Colonic mucosa (tissue), 4 donors: Measurements from ENCODE around the gene VWA1. TPM values are rescaled to one million over a fixed set of nuclear protein-coding genes. Genes with fewer than 3 reads are reported as not detected.
A peak's percentile ranks its signal among the peaks of the same experiment; 100 is the strongest.
"Not testable (repeated sequence)": the region's sequence is repeated elsewhere in the genome, so short reads cannot be mapped to it uniquely, and the experiment has no call there.

Experiments used
- DNase-seq: peaks from one replicate; pipeline ENCODE4 v3.0.0-alpha.2; 2020
- H3K27ac ChIP-seq: fragments of 200-600 bp; one replicate; pipeline ENCODE4 v1.8.0; 2021
- H3K27me3 ChIP-seq: fragments of 200-600 bp; one replicate; pipeline ENCODE4 v1.8.0; 2021
- H3K36me3 ChIP-seq: fragments of 200-600 bp; one replicate; pipeline ENCODE4 v1.8.0; 2021
- H3K4me1 ChIP-seq: fragments of 200-600 bp; one replicate; pipeline ENCODE4 v1.8.0; 2021; ENCODE audit warnings: mild to moderate bottlenecking
- H3K4me3 ChIP-seq: fragments of 200-600 bp; one replicate; pipeline ENCODE4 v1.8.0; 2021
- H3K9ac ChIP-seq, 2 donors: one replicate each; pipeline ENCODE4 v1.7.0; 2013; ENCODE audit warnings: control low read depth in 2 of 2, low read depth in 2 of 2, low read length in 2 of 2
- H3K9me3 ChIP-seq: fragments of 200-600 bp; one replicate; pipeline ENCODE4 v1.8.0; 2021
- CTCF ChIP-seq: fragments of 200-600 bp; IDR thresholded peaks from one replicate; pipeline ENCODE4 v1.8.0; 2022; ENCODE audit warnings: antibody characterized with exemption, mild to moderate bottlenecking
- intact Hi-C: fragments of 100-400 bp; cut with DNase I; formaldehyde crosslinking; loops from one replicate; pipeline ENCODE4 v1.14.1; 2022
- total RNA-seq, 2 donors: library from RNA; stranded (reverse); fragmentation: NEBNext Ultra II Directional in 1 of 2; extraction: Animal tissue kit (Norgen Biotek cat#: 25700) in 1 of 2; gene quantifications; one replicate each; pipeline ENCODE4 v1.2.1, GENCODE V29; 2021
- donor health status: healthy.
- donor health status: DM: no; HTN: no; CAD: no.
- donor health status: DM: no; HTN: no; CAD: no.

VWA1 gene
- total RNA-seq, 2 donors from 2014 or later, result 43.5 to 74.0 TPM

DNA sequence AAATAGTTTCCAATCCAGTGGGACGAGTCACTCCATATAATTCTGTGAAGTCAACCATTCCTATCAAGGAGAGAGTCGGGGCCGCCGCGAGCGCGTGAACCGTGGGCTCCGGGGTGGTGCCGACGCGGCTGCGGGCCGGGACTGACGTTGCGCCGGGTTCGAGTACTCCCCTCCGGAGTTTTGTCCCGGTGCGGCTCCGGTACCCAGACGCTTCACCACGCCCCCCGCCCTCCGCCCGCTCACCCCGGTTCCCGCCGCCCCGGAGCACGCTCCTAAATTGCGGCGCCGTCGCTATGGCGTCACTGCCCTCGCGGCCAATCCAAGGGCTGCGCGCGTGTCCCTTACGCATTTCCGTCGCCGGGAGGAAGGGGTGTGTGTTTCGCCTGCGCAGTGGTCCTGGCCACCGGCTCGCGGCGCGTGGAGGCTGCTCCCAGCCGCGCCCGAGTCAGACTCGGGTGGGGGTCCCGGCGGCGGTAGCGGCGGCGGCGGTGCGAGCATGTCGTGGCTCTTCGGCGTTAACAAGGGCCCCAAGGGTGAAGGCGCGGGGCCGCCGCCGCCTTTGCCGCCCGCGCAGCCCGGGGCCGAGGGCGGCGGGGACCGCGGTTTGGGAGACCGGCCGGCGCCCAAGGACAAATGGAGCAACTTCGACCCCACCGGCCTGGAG, 36.0 kb downstream of the VWA1 start, which contains the start of gene ATAD3B:
TSS of gene ATAD3B (plus strand) at position 377 of the 664 bp plus-strand sequence. CDS start at position 497, 120 bp downstream.
- intact Hi-C loops, result no loop called here
- H3K4me1 ChIP-seq, result peaks cover 6% of the 10 kb centered on the region
- TF ChIP-seq CTCF, result no peak
- H3K27ac ChIP-seq, result peak within 1 kb of the TSS; percentile 32
- no peaks in the 10 kb centered on the region for H3K27me3 ChIP-seq
- peak; percentile 97 for DNase-seq
- no peaks in the 10 kb centered on the region for H3K9me3 ChIP-seq
- no peaks in the 10 kb centered on the region for H3K36me3 ChIP-seq
- H3K4me3 ChIP-seq, result peak within 1 kb of the TSS; percentile 65
- peak within 1 kb of the TSS; percentile 60 to 65 for H3K9ac ChIP-seq

DNA sequence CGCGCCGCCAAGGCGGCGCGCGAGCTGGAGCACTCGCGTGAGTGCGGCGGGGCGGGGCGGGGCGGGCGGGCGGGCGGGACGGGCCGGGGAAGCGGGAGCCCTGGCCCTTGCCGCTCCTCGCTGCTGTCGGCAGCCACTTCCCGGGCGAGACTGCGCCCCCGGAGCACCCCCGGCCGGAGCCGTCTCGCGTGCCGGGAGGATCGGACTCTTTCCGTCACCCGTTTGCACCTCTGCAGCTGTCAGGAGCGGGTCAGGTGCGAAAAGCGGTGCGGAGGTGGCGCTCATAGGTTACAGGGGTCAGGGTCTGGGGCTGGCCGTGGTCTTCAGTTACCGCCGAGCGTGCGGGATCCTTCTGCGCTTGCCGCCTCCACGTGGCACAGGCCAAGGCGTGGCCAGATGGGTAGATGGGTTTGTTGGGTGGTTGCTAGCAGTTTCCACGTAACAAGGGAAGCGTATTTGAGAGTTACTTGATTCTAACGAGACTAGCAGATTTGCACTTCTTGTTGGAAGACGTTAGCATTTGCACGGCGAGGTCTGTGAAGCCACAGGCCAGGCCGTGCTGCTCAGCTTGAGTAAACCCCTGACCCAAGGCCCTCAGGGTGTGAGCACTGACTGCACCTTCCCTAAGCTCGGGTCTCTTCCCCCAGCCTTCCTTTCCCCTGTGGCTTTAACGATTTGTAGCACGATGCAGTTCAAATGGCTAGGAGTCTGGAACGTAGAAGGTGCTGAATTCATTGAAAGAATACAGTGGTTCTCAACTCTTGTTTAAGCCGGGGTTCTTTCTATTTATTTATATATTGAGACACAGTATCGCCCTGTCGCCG, 36.8 kb downstream of the VWA1 start:
- H3K36me3 ChIP-seq, H3K9me3 ChIP-seq, H3K4me1 ChIP-seq, DNase-seq, intact Hi-C loops, H3K27me3 ChIP-seq: not testable (repeated sequence)
- Histone ChIP-seq H3K9ac (peak overlapping the region; percentile 28 to 35), H3K27ac (peak overlapping the region; percentile 32), H3K4me3 (peak overlapping the region; percentile 65)

DNA sequence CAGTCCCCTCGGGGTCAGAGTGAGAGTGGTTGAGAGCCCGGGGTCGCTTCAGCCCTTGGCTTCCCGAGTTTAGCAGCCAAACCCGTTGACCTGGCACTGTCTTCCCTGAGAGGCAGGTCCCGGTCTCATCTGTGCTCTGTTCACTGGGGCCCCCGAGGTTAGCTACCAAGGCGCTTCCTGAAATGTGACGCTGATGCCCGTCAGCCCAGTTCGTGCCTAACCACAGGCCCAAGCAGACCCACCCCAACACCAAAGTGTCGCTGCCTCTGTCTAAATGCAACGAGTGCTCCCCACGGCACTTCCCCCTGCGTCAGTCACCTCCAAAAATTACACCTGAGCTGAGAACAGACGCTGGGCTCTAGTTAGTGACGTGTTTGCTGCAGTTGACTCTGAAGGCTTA, 40.5 kb downstream of the VWA1 start:
- H3K4me1 ChIP-seq, H3K36me3 ChIP-seq, intact Hi-C loops, H3K9me3 ChIP-seq, H3K9ac ChIP-seq, H3K27ac ChIP-seq, H3K4me3 ChIP-seq, DNase-seq, H3K27me3 ChIP-seq: not testable (repeated sequence)

- no peaks in the 10 kb centered on the region for H3K9me3 ChIP-seq
- DNase-seq, result no peak
- no peak overlapping the region for H3K4me3 ChIP-seq
- no peaks in the 10 kb centered on the region for H3K27me3 ChIP-seq
- intact Hi-C loops, result no loop called here
- no peak for TF ChIP-seq CTCF
- no peaks in the 10 kb centered on the region for H3K36me3 ChIP-seq
- H3K9ac ChIP-seq, result no peak overlapping the region
- H3K27ac ChIP-seq, result no peak overlapping the region
- peaks cover 6% of the 10 kb centered on the region for H3K4me1 ChIP-seq
Observed at GRCh38 chr1:1477206-1477605, 41.7 kb downstream of the VWA1 start.

GRCh38 chr1:1479547-1480487, 44.3 kb downstream of the VWA1 start:
- no peak for DNase-seq
- Histone ChIP-seq H3K4me3 (no peak overlapping the region), H3K9ac (no peak overlapping the region), H3K27ac (no peak overlapping the region), H3K4me1 (no peaks in the 10 kb centered on the region), H3K27me3 (no peaks in the 10 kb centered on the region), H3K36me3 (peaks cover 5% of the 10 kb centered on the region), H3K9me3 (no peaks in the 10 kb centered on the region)
- intact Hi-C loops, result no loop called here
- no peak for TF ChIP-seq CTCF

DNA sequence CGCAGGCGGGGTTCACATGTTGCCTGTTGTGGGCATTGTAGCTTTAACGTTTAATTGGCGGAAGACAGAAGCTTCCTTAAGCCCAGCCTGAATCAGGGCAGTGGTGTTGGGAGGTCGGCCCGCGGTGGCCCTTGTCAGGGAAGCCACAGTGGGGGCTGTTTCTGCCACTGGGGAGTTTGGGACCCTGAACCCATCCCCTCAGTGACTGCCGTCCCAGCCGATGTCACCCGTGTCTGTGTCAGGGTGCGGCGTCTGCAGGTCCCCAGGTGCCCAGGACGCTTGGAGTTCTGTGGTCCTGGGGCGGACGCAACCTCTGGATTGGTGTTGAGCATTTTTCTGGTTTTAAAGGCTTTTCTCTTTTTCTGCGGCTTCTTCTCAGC, 45.0 kb downstream of the VWA1 start:
- H3K4me3 ChIP-seq, H3K9ac ChIP-seq, H3K27ac ChIP-seq, intact Hi-C loops, H3K27me3 ChIP-seq, H3K4me1 ChIP-seq, DNase-seq, H3K36me3 ChIP-seq, H3K9me3 ChIP-seq: not testable (repeated sequence)

GRCh38 chr1:1481811-1482210, 46.3 kb downstream of the VWA1 start:
- H3K27ac ChIP-seq, H3K4me1 ChIP-seq, DNase-seq, H3K9me3 ChIP-seq, H3K9ac ChIP-seq, intact Hi-C loops, H3K4me3 ChIP-seq, H3K36me3 ChIP-seq, H3K27me3 ChIP-seq: not testable (repeated sequence)
